Inflammatory macrophage (primary cell): ENCODE data around the gene BTBD8.
"Not testable (repeated sequence)": the region's sequence is repeated elsewhere in the genome, so short reads cannot be mapped to it uniquely, and the experiment has no call there.

Experiments
- DNase-seq, 2 donors: peaks; one replicate each; pipeline ENCODE4 v3.0.0-alpha.2; 2020 to 2022
- total RNA-seq, 18 experiments: gene quantifications; one replicate each; lab custom pipeline; 2026; ENCODE audit warnings: mixed read lengths in 6 of 18, inconsistent platforms in 2 of 18; lab: John Stamatoyannopoulos, UW

The BTBD8 gene
- total RNA-seq = 1.0 to 13.5 (median 6.2) reads per million in 18 experiments

- DNase-seq = peak; percentile 78 to 84
Measured at GRCh38 chr1:92080128-92080985, at the start of gene BTBD8. BTBD8 (plus strand) TSS chr1:92080345; CDS start chr1:92080572, 227 bp downstream.

- peak in 1 of 2 donors; percentile 1 for DNase-seq
Measured at GRCh38 chr1:92030656-92031107, 49.5 kb upstream of the BTBD8 start.

- no peak for DNase-seq
Measured at GRCh38 chr1:92031281-92032110, 48.6 kb upstream of the BTBD8 start.

GRCh38 chr1:92037400-92037799 is 42.7 kb upstream of the BTBD8 start:
- DNase-seq = no peak

- DNase-seq = no peak
Measured at GRCh38 chr1:92038695-92039346, 41.3 kb upstream of the BTBD8 start.

- DNase-seq = no peak
Measured at GRCh38 chr1:92040971-92041370, 39.2 kb upstream of the BTBD8 start.

- no peak for DNase-seq
Measured at GRCh38 chr1:92043621-92044020, 36.5 kb upstream of the BTBD8 start.

GRCh38 chr1:92045766-92046495 is 34.2 kb upstream of the BTBD8 start:
- DNase-seq = no peak

GRCh38 chr1:92051948-92052347 is 28.2 kb upstream of the BTBD8 start:
- DNase-seq = no peak

- DNase-seq = no peak
Measured at GRCh38 chr1:92065042-92065441, 15.1 kb upstream of the BTBD8 start.

GRCh38 chr1:92066321-92066720 is 13.8 kb upstream of the BTBD8 start:
- no peak for DNase-seq

GRCh38 chr1:92070892-92071291 is 9.3 kb upstream of the BTBD8 start:
- no peak for DNase-seq

- not testable (repeated sequence) for DNase-seq
Measured at GRCh38 chr1:92074446-92074845, 5.7 kb upstream of the BTBD8 start.

GRCh38 chr1:92075311-92075710 is 4.8 kb upstream of the BTBD8 start, which contains the start of gene SETSIP:
SETSIP (minus strand) TSS chr1:92075411; CDS start chr1:92075411, 0 bp downstream.
- no peak for DNase-seq

- DNase-seq = no peak
Measured at GRCh38 chr1:92076363-92076762, 3.8 kb upstream of the BTBD8 start.

GRCh38 chr1:92078077-92078476 is 2.1 kb upstream of the BTBD8 start:
- DNase-seq = not testable (repeated sequence)

GRCh38 chr1:92079441-92079840 is 704 bp upstream of the BTBD8 start:
- no peak for DNase-seq

GRCh38 chr1:92081031-92081430 is 886 bp downstream of the BTBD8 start:
- no peak for DNase-seq

- no peak for DNase-seq
Measured at GRCh38 chr1:92084651-92085050, 4.5 kb downstream of the BTBD8 start.

GRCh38 chr1:92085727-92086126 is 5.6 kb downstream of the BTBD8 start:
- DNase-seq = no peak

GRCh38 chr1:92087542-92087941 is 7.4 kb downstream of the BTBD8 start:
- DNase-seq = no peak

GRCh38 chr1:92091625-92092024 is 11.5 kb downstream of the BTBD8 start:
- no peak for DNase-seq
